Ascending aorta (tissue), 2 donors: ENCODE results near the gene IGFBP6. TPM values are rescaled to one million over a fixed set of nuclear protein-coding genes. Genes with fewer than 3 reads are reported as not detected.

Experiments
- DNase-seq, 2 donors: peaks; one replicate each; pipeline ENCODE4 v3.0.0-alpha.2; 2019; ENCODE audit warnings: low spot score in 2 of 2
- H3K27ac ChIP-seq, 2 donors: fragments of 200-600 bp; sonication (generic); one replicate each; pipeline ENCODE4 v1.5.1; 2016 to 2017; ENCODE audit warnings: mild to moderate bottlenecking in 1 of 2
- H3K27me3 ChIP-seq: fragments of 200-600 bp; sonication (generic); one replicate; pipeline ENCODE4 v1.5.1; 2017
- H3K36me3 ChIP-seq, 2 donors: fragments of 200-600 bp; sonication (generic); one replicate each; pipeline ENCODE4 v1.5.1; 2016
- H3K4me1 ChIP-seq, 2 donors: fragments of 200-600 bp; sonication (generic); one replicate each; pipeline ENCODE4 v1.5.1; 2016 to 2017; ENCODE audit warnings: mild to moderate bottlenecking in 1 of 2
- H3K4me3 ChIP-seq, 2 donors: fragments of 200-600 bp; sonication (generic); one replicate each; pipeline ENCODE4 v1.5.1; 2016 to 2017; ENCODE audit warnings: mild to moderate bottlenecking in 1 of 2
- H3K9me3 ChIP-seq, 2 donors: fragments of 200-600 bp; sonication (generic); one replicate each; pipeline ENCODE4 v1.5.1; 2016
- CTCF ChIP-seq, 3 experiments: fragments of 200-600 bp in 2 of 3; fragments of 450-650 bp in 1 of 3; sonication (generic) in 2 of 3; IDR thresholded peaks; one replicate each; pipeline ENCODE4 v1.5.1; 2016 to 2019; ENCODE audit warnings: antibody characterized with exemption in 3 of 3, mild to moderate bottlenecking in 1 of 3, moderate library complexity in 1 of 3
- intact Hi-C: fragments of 100-400 bp; cut with DNase I; formaldehyde crosslinking; loops from one replicate; pipeline ENCODE4 v1.15.1; 2023
- total RNA-seq: library from RNA; depleted of rRNA; stranded (reverse); fragments of >200 nt; gene quantifications from one replicate; pipeline ENCODE4 v1.1.0, GENCODE V29; 2016

Gene IGFBP6
- total RNA-seq, 1 donor from 2014 or later = 1,664 TPM

- no peaks in the 10 kb centered on the region for H3K27me3 ChIP-seq
- intact Hi-C loops = no loop called here
- DNase-seq = peak in 1 of 2 donors; percentile 65
- H3K4me1 ChIP-seq = peaks cover 2 to 43% of the 10 kb centered on the region in 2 donors
- H3K9me3 ChIP-seq = no peaks in the 10 kb centered on the region
- H3K4me3 ChIP-seq = no peak overlapping the region
- peak overlapping the region; percentile 0 to 98 for H3K27ac ChIP-seq
- H3K36me3 ChIP-seq = peaks cover 72 to 85% of the 10 kb centered on the region in 2 donors
- TF ChIP-seq CTCF (IDR thresholded peaks at IDR 0.05) = no peak
Measured at GRCh38 chr12:53057816-53058500, 39.5 kb upstream of the IGFBP6 start.

GRCh38 chr12:53058674-53059433 lies 38.6 kb upstream of the IGFBP6 start:
- H3K27ac ChIP-seq = peak overlapping the region; percentile 83 to 95
- intact Hi-C loops = no loop called here
- TF ChIP-seq CTCF (IDR thresholded peaks at IDR 0.05) = no peak
- H3K4me3 ChIP-seq = no peak overlapping the region
- H3K4me1 ChIP-seq = peaks cover 11 to 43% of the 10 kb centered on the region in 2 donors
- DNase-seq = peak in 1 of 2 donors; percentile 62
- no peaks in the 10 kb centered on the region for H3K27me3 ChIP-seq
- H3K36me3 ChIP-seq = peaks cover 80 to 88% of the 10 kb centered on the region in 2 donors
- no peaks in the 10 kb centered on the region for H3K9me3 ChIP-seq

GRCh38 chr12:53059434-53060063 lies 37.9 kb upstream of the IGFBP6 start:
- H3K4me3 ChIP-seq = no peak overlapping the region
- H3K36me3 ChIP-seq = peaks cover 81 to 90% of the 10 kb centered on the region in 2 donors
- no peaks in the 10 kb centered on the region for H3K9me3 ChIP-seq
- no peak for TF ChIP-seq CTCF (IDR thresholded peaks at IDR 0.05)
- peaks cover 11 to 44% of the 10 kb centered on the region in 2 donors for H3K4me1 ChIP-seq
- peak overlapping the region; percentile 83 to 95 for H3K27ac ChIP-seq
- no peak for DNase-seq
- intact Hi-C loops = no loop called here
- H3K27me3 ChIP-seq = no peaks in the 10 kb centered on the region

- peaks cover 81 to 94% of the 10 kb centered on the region in 2 donors for H3K36me3 ChIP-seq
- H3K4me3 ChIP-seq = no peak overlapping the region
- intact Hi-C loops = no loop called here
- peak in 1 of 2 donors; percentile 62 for DNase-seq
- H3K27me3 ChIP-seq = no peaks in the 10 kb centered on the region
- peak overlapping the region; percentile 83 to 95 for H3K27ac ChIP-seq
- no peaks in the 10 kb centered on the region for H3K9me3 ChIP-seq
- H3K4me1 ChIP-seq = peaks cover 11 to 47% of the 10 kb centered on the region in 2 donors
- TF ChIP-seq CTCF (IDR thresholded peaks at IDR 0.05) = no peak
Measured at GRCh38 chr12:53060064-53060720, 37.3 kb upstream of the IGFBP6 start.

GRCh38 chr12:53060721-53061276 lies 36.7 kb upstream of the IGFBP6 start:
- H3K4me1 ChIP-seq = peaks cover 11 to 47% of the 10 kb centered on the region in 2 donors
- peak overlapping the region; percentile 83 to 95 for H3K27ac ChIP-seq
- intact Hi-C loops = no loop called here
- peak in 1 of 2 donors; percentile 69 for DNase-seq
- H3K27me3 ChIP-seq = no peaks in the 10 kb centered on the region
- TF ChIP-seq CTCF (IDR thresholded peaks at IDR 0.05) = no peak
- H3K9me3 ChIP-seq = no peaks in the 10 kb centered on the region
- peaks cover 81 to 94% of the 10 kb centered on the region in 2 donors for H3K36me3 ChIP-seq
- H3K4me3 ChIP-seq = no peak overlapping the region
